T-helper 22 cell (primary cell): ENCODE measurements around the gene PIGW.

Source experiments
- DNase-seq: peaks from one replicate; pipeline ENCODE4 v3.0.0-alpha.2; 2020; ENCODE audit warnings: low read depth

Gene PIGW, protein sequence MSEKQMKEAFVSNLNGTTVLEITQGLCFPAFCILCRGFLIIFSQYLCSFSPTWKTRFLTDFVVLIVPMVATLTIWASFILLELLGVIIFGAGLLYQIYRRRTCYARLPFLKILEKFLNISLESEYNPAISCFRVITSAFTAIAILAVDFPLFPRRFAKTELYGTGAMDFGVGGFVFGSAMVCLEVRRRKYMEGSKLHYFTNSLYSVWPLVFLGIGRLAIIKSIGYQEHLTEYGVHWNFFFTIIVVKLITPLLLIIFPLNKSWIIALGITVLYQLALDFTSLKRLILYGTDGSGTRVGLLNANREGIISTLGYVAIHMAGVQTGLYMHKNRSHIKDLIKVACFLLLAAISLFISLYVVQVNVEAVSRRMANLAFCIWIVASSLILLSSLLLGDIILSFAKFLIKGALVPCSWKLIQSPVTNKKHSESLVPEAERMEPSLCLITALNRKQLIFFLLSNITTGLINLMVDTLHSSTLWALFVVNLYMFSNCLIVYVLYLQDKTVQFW

DNA sequence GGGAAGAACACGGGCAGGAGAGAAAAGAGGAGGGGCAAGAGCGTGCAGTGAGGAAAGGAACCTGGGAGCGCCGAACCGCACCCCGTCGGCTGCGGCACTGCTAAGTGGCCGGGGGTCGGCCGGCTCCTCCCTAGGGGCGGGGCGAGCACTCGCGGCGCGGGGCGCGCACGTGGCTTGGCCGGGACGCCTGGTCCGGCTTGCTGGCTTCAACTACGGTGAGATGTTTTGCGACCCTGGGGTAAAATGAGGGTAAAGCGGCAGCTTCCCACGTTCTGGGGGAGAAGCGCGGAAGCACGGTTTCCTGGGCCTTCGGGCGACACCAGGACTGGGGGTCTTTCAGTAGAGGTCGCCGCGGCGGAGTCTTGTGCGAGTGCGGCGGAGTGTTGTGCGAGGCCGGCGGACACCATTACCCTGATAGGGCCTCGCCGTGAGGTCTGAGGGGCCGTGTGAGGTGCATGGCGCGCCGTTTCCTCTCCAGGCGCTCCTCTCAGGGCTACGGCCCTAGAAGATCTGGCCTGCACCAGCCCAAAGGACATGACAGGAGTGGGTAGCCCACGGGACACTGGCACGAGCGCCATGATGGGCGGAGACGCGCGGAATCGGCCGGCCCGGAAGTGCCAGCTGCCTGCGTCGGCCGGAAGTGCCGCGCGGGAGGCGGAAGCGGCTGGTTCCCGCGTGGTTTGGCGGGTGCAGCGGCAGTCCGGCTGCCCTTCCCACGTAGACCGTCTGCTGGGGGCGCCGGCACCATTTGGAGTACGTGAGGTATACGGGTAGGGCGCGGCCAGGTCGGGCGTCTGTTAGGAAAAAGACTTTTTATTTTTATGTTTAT, at the start of gene PIGW, which contains the start of gene MYO19:
PIGW (plus strand) TSS at position 148 of the 829 bp plus-strand sequence. CDS start 2,115 bp downstream, outside the sequence.
MYO19 (minus strand) TSS at position 29 of the 829 bp plus-strand sequence. CDS start 2,330 bp downstream, outside the sequence.
- peak; percentile 75 for DNase-seq

GRCh38 chr17:36485027-36485426, 49.8 kb upstream of the PIGW start:
- no peak for DNase-seq

- no peak for DNase-seq
These were observed 49.0 kb upstream of the PIGW start for GRCh38 chr17:36485805-36486203.

- DNase-seq, result peak; percentile 83
These were observed 48.3 kb upstream of the PIGW start, which contains the start of gene ZNHIT3 for GRCh38 chr17:36486204-36487194. Gene ZNHIT3 (plus strand): TSS chr17:36486681. CDS start chr17:36486700, 19 bp downstream.

DNA sequence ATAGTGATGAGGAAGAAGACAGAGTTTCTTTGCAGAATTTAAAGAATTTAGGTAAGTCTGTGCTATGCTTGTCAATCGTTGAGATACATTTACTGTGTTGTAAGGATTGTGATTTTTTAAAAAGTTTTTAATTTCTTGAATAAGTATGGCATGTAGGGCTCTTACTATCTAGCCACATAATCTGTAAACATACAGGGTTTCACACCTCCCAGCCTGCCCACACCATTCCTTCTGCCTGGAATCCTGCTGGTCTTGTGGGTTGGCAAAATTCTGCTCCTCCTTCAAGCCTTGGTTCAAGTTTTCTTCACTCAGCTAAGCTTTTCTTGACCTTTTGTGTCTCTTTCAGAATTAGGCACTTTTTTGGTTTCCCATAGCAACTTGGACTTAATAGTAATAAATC, 40.8 kb upstream of the PIGW start:
- no peak for DNase-seq

DNA sequence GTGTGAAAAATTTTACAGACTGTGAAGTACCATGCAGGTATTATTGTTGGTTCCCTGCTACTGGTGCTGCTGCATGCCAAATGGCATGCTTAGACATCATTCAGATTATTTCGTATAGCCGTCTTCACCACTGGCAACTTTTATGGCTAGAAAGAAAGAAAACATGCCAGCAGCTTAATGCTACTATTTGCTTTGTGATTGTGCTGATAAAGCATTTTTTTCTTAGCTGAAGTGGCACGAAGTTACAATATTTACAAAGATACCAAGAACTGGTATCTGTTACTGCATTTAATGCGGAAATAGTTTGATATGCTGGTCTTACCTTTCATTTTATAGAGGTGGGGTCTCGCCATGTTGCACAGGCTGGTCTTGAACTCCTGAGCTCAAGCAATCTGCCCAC, 40.1 kb upstream of the PIGW start:
- DNase-seq, result no peak

DNA sequence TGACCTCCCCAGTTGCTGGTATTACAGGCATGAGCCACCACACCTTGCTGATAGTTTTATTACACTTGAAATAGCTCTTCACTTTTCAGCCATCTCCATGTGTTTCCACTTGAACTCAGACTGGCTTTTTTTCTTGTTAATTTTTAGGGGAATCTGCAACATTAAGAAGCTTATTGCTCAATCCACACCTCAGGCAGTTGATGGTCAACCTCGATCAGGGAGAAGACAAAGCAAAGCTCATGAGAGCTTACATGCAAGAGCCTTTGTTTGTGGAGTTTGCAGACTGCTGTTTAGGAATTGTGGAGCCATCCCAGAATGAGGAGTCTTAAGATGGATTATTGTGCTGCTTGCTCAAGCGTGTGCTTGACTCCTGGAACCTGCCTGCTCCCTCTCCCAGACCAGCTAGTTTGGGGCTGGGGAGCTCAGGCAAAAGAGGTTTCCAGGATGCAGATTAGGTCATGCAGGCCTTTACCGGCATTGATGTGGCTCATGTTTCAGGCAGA, 39.7 kb upstream of the PIGW start:
- DNase-seq, result no peak

- no peak for DNase-seq
These were observed 38.6 kb upstream of the PIGW start for GRCh38 chr17:36496018-36496789.

DNA sequence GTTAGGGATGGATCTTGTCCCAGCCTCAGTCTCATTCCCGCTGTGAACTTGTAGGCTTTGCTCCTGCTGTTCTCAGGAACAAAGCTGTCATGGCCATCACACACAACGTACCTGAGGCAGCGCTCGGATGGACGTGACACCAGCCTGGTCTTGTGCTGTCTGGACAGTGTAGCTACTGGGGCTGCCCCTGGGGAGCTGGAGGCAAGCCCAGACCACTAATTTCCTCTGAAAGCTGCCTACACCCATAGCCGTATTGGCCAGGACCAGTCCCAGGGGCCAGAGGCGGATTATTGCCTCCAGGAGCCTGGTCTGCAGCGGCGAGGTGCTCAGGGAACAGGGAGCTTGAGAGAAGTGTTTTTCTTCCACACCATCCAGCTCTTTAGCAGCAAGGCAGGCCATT, 36.6 kb upstream of the PIGW start:
- no peak for DNase-seq

GRCh38 chr17:36498560-36499300, 36.1 kb upstream of the PIGW start:
- DNase-seq, result no peak

DNA sequence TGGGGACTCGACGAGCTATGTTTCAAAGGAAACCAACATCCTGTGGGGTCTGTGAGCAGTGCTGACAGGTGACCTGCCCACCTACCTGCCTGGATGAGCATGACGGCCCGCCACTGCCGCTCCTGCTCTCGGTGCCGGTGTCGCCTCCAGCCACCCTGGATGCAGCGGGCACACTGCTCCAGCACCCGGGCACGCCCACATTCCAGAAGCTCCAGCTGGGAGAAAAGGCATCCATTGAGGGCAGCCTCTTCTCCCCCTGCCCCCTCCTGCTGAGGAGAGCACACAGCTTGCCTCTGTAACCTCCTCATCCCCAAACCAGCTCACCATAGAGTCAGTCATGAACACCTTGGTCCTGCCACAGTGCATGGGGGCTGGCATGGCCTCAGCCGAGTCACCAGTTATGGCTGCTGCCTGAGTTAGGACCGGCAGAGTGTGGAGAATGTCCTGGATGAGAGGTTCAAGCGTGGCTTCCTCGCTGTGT, 34.0 kb upstream of the PIGW start:
- no peak for DNase-seq

DNA sequence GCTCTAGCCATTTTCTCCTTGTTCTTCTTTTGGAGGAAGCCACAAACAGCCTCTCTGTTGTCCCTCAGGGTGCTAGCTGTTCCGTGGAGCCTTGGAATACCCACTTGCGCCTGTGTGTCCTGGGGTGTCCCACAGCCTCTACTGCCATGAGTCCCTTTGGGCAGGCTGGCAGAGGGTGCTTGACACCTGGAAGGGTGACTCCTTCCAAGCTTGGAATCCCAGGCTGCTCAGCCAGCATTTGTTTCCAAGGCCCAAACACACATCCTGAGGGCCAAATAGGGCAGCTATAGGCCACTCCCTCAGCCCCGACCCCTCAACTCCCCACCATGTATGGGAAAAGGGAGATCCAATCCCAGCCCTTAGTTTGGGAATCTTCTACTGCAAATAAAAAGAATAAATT, 33.4 kb upstream of the PIGW start:
- DNase-seq, result no peak

DNA sequence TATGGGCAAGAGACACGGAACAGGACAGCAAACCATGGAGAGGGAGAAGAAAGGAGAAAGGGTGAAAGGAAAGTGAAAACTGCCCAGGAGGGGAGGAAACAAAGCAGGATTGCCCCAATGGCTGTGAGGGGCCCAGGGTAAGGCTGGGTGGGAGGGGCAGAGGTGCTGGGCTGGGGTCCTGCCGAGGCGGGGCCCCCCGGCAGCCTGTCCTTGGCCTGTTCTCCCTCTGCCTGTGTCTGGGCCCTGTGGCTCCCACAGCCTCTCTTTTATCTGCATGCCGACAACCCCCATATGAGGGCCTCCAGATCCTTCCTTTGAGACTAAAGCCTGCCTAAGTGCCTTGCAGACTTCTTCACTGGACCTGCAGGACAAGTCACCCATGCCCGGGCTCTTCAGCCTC, 32.8 kb upstream of the PIGW start:
- DNase-seq, result no peak

DNA sequence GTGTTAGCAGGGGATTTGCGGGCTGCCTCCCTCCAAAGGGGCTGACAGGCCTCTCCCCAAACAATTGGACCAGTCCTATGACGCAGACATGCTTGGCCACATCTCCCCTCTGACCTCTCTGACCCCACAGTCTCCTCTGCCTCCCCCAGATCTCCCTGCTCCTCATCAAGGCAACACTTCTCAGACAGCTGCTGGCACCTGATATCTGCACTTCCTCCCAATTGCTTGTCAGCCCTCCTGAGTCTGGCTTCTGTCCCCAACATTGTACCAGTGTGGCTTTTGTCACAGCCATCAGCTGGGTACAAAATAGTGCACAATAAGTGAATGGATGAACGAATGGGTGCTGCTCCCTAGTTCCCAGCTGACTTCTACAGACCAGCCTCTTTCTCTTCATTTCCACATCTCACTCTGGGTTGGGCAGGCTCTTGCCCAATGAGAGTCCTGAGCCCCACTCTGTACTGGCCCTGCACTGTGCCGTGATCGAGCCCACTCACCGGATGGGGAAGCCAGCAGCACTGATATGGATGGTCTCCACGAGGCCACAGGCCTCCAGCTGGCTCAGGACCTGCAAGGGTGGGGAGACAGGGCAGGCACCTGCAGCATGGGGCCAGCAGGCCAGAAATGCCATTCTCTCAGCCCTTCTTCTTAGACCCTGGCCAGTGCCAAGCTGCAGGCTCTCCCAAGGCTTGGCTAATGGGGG, 31.2 kb upstream of the PIGW start:
- DNase-seq, result no peak

GRCh38 chr17:36504156-36504545, 30.6 kb upstream of the PIGW start:
- no peak for DNase-seq

- DNase-seq, result no peak
These were observed 29.6 kb upstream of the PIGW start for GRCh38 chr17:36505171-36505570.

GRCh38 chr17:36506249-36506826, 28.4 kb upstream of the PIGW start:
- DNase-seq, result no peak

DNA sequence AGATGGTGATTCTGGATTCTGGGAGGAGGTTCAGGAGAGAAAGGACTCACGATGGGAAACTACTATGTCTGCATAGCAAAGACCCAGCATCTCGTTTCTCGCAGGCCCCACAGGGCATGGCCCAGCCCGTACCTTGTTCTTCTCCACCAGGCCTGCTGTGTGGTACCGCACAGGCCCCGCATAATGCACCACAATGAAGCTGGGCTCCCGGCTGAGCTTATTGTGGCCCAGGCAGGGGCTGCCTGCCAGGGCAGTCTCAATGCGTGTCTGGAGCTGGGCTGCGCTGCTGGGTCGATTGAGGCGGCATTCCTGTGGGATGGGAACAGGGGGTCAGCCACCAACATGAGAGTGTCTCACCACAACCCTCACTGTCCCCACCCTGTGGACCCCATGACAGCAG, 28.0 kb upstream of the PIGW start:
- no peak for DNase-seq

GRCh38 chr17:36507266-36507665, 27.5 kb upstream of the PIGW start:
- no peak for DNase-seq
